HL-60/S4 treated with phorbol 12-myristate 13-acetate at 8.2 ng/mL for 4 days and 3 days (cell line): Measurements from ENCODE around the gene ALAD.
"Not testable (repeated sequence)": the region's sequence is repeated elsewhere in the genome, so short reads cannot be mapped to it uniquely, and the experiment has no call there.

Experiments
- in situ Hi-C: fragments of 300-500 bp; cut with MboI; formaldehyde crosslinking; loops from 2 replicates; pipeline ENCODE4 v1.15.0; 2022; ENCODE audit warnings: low sequenced_read_pairs

Gene ALAD

GRCh38 chr9:113375057-113376023 lies 25.7 kb downstream of the ALAD start:
- in situ Hi-C loops, result no loop called here

GRCh38 chr9:113373676-113374392 lies 27.2 kb downstream of the ALAD start:
- in situ Hi-C loops, result no loop called here

DNA sequence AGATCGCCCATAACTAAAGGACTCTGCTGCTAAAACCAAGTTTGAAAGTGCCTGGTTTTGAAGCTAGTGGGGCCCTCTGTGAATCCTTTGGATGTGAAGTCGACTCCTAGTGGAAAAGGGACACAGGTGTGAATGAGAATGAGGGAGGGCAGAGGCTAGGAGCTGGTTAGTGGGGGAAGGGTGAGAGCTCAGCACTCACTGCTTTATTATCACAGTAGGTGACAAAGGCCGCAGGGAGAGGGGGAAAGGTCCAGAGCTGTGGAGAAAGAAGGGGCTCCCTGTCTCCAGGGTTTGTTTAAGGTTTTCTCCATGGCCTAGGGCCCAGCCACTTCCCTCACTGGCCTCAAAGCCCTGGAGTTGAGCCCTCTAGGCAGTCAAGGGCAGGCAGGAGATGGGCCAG lies 27.8 kb downstream of the ALAD start:
- in situ Hi-C loops, result no loop called here

GRCh38 chr9:113372059-113372458 lies 29.0 kb downstream of the ALAD start:
- in situ Hi-C loops, result no loop called here

DNA sequence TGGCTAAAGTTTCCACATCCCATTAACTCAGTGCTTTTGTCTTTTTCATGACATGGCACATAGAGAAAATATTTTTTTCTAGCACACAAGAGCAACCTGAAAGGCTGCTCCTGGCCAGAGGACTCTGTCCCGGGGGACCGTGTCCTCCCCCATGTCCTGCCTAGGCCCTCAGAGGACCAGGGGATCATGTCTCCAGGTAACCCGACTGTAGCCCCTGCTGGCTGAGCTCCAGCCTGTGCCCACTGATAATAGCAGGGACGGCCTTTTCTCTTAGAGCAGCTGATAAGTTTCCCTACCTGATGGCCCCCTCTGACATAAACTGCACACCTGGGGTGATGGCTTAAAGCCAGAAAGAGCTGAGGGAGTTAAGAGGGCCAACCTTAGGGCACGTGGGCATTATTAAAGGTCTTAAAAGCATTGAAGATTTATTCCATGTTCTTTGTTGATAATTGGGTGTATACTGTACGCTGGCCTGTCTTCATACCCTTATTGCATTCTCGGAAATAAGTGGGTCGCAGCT lies 30.2 kb downstream of the ALAD start:
- in situ Hi-C loops, result no loop called here

DNA sequence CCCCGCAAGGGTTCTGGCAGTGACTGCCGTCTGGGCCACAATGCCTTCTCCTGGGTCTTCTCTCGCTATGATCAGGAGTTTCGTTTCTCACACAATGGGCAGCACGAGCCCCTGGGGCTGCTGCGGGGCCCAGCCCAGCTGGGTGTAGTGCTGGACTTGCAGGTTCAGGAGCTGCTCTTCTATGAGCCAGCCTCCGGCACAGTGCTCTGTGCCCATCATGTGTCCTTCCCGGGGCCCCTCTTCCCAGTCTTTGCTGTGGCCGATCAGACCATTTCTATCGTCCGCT lies 31.3 kb downstream of the ALAD start:
- in situ Hi-C loops, result no loop called here

DNA sequence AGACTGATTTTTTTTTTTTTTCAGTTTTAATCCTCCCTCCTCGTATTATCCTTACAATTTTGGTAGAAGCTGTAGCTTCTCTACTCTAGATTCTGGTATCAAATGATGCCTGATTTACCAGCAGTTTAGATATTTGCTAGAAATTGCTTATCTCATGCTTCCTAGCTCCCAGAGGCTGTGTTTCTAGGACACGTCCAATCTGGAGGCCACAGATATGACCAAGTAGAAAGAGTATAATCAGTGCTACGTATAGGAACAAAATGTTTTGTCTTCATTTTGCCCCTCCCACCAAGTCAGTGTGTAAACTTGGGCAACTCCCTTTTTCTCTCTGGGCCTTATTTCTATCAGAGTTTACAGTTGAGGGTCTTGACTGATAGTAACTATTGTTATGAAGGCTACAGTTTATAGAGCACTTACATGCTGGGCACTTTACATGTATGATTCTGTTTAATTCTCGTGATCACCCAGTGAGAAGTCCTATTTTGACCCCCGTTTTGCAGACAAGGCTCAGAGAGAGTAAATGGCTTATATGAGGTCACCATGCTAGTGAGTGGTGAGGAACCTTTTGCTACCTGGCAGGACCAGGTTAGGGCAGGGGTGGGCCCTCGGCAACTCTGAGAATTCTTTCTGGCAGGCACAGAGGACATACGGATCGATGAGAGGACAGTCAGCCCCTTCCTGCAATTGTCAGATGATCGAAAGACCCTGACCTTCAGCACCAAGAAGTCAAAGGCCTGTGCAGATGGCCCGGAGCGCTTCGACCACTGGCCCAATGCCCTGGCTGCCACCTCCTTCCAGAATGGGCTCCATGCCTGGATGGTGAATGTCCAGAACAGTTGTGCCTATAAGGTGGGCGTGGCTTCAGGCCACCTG lies 31.9 kb downstream of the ALAD start:
- in situ Hi-C loops, result no loop called here

- in situ Hi-C loops, result no loop called here
These were observed 32.6 kb downstream of the ALAD start for GRCh38 chr9:113368348-113368981.

DNA sequence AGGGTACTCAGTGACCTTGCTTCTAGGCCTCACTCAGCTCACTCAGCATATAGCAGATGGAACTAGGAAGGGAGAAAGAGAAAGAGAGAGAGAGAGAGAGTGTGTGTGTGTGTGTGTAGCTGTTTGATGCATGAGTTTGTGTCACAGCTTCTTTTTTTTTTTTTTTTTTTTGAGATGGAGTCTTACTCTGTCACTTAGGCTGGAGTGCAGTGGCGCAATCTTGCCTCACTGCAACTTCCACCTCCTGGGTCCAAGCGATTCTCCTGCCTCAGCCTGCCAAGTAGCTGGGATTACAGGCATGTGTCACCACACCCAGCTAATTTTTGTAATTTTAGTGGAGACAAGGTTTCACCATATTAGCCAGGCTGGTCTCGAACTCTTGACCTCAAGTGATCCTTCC lies 35.4 kb downstream of the ALAD start:
- in situ Hi-C loops, result not testable (repeated sequence)

DNA sequence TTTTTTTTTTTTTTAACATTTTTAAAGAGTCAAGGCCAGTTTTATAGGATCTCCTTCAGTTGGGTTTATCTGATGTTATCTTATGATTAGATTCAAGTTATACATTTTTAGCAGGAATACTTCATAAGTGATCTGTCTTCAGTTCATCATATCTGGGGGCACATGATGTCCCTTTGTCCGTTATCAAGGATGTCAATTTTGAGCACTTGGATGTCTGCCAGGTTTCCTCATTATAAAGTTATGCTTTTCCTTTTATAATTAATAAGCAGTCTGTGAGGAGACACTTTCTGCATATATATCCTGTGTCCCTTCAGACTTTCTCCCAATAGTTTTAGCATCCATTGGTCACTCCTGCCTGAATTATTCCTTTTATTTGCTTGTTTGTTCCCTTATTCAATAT lies 36.1 kb downstream of the ALAD start:
- in situ Hi-C loops, result no loop called here

- in situ Hi-C loops, result no loop called here
These were observed 37.7 kb downstream of the ALAD start for GRCh38 chr9:113363336-113363735.

- in situ Hi-C loops, result no loop called here
These were observed 39.6 kb downstream of the ALAD start for GRCh38 chr9:113361304-113362018.

GRCh38 chr9:113360242-113360842 lies 40.7 kb downstream of the ALAD start:
- in situ Hi-C loops, result no loop called here

DNA sequence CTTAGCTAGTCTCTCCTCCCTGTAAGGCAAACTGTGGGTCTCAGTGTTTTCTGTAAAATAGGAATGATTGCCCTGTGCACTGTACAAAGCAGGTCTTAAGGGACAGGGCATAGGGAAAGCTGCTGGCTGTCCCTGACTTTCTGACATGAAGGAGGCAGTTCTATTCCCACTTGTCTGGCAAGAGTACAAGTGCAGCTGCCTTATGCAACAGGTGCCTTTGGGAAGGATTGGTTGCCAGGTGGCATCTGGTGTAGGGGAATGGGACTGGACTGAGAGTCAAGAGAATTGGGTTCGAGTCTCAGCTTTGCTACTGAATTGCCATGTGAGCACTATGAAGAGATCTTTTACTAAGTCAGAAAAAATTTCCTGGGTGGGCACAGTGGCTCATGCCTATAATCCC lies 41.7 kb downstream of the ALAD start:
- in situ Hi-C loops, result no loop called here

DNA sequence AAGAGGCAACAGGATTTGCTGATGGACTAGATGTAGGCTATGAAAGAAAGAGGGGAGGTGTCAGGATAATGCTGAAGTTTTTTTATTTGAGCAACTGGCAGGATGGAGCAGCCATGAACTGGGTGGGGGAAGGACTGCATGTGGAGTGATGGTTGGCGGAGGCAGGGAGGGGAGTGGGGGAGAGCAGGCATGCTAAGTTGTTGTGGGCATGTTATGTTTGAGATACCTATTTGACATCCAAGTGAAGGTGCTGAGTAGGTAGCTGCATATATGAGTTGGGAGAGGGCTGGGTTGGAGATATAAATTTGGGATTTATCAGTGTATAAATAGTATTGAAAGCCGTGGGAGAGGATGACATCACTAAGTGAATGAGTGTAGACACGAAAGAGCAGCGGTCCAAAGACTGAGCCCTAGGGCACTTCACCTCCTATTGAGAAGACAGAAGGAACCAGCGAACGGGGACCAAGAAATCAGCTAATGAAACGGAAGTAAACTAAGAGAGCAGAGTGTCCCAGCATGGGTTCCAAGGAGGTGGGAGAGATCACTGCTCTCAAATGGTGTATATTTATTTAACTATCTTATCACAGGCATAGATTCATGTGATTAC lies 44.3 kb downstream of the ALAD start:
- in situ Hi-C loops, result no loop called here

DNA sequence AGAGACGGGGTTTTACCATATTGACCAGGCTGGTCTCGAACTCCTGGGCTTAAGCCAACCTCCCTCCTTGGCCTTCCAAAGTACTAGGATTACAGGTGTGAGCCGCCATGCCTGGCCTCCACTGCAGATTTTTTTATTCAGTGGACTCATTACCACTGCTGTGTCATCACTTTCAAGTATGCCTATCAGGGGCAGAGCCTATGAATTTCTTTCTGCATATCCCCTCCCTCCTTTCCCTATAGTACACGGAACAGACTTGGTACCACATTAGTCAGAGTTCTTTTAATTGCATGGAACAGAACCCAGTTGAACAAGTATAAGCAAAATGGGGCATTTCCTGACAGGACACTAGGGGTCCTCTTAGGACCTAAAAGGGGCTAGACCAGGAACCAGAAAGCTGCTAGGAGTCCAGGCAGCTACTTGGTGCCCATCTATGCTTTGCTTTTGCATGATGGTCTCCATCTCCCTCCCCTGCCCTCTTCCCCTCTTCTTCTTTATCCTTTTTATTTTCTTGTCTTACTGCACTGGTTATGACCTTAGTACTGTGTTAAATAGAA lies 46.0 kb downstream of the ALAD start:
- in situ Hi-C loops, result no loop called here

DNA sequence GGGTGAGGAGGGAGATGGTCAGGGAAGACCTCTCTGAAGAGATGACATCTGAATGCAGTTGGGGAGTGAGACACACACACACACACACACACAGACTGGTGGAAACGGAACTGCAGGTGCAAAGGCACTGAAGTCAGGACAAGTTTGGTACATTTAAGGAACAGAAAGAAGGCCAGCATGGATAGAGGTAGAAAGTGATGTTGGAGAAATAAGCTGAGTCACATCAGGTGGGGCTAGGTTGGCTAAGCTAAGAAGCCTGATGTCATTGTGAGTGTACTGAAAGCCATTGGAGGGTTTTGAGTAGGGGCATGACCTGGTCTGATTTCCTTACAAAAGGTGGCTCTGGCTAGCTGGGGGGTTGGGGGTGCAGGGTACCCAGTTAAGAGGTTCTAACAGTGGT lies 48.7 kb downstream of the ALAD start:
- in situ Hi-C loops, result no loop called here

GRCh38 chr9:113352006-113352405 lies 49.1 kb downstream of the ALAD start:
- in situ Hi-C loops, result no loop called here

DNA sequence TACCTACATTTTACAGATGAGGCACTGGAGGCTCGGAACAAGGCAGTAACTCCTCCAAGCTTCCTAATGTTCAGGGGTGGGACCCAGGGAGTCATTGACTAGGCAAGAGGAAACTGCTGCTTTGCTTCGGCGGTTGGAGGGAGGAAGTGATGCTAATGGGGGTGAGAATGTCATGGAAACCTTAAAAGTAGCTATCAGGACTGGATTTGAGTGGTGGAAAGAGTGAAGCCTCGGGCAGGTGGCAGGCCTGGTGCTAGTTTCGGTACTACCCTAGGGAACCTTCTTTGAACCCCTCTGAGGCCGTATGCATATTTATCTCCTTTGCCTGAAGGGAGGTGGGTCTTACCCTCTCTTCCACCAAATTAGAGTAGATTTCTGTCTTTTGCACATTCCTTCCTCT lies 50.1 kb downstream of the ALAD start:
- in situ Hi-C loops, result no loop called here
